GM21515 (cell line): Measurements from ENCODE around the gene SH3RF1.
"Not testable (repeated sequence)": the region's sequence is repeated elsewhere in the genome, so short reads cannot be mapped to it uniquely, and the experiment has no call there.

Source experiments
- ATAC-seq: cut with Tn5 transposase; IDR thresholded peaks from one replicate; pipeline ENCODE4 v1.9.1; 2021; ENCODE audit not compliant: unreplicated experiment

The SH3RF1 gene

DNA sequence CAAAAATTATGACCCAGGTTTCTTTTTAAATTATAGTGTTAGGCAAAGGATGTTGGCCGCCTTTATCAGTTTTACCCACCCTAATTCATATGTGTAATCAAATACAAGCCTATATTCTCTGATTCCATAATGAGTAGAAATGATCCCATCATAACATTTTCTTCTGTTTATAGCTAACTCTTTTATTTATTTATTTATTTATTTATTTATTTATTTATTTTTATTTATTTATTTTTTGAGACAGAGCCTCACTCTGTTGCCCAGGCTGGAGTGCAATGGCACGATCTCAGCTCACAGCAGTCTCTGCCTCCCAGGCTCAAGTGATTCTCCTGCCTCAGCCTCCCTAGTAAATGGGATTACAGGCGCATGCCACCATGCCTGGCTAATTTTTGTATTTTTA lies 7.1 kb upstream of the SH3RF1 start:
- ATAC-seq: not testable (repeated sequence)

DNA sequence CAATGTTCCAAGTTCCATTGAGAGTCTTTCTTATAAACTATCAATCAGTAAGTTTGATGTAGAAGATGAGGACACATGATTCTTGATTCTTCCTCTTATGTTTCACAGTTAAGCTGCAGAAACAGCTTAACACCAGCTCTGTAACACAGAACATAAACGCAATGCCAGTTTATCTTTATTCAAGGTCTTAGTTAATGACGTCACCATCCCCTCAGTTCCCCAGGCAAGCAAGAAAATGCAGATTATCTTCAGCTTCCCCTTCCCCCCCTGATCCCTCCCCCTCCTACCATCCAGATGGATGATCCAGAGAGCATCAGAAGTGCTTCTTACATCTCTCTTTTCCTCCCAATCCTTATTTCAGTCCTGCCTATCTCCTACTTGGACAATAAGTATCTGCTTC lies 4.4 kb upstream of the SH3RF1 start:
- ATAC-seq: no peak

DNA sequence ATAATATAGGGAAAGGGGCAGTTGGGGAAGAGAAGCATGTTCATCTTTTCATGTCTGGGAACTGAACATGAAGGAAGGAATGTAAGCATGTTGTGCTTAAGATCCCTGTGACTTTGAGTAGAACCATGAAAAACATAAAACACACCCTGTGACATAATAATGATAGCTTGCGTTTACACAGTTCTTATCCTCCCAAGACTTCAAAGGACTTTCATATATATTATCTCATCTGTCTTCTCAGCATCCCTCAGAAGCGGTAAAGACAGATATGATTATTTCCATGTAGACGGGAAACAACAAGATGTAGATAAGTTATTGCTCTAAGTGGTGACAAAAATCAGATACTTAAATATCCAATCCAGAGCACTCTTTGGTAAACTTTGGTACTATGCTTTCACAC lies 3.3 kb upstream of the SH3RF1 start:
- ATAC-seq: no peak

DNA sequence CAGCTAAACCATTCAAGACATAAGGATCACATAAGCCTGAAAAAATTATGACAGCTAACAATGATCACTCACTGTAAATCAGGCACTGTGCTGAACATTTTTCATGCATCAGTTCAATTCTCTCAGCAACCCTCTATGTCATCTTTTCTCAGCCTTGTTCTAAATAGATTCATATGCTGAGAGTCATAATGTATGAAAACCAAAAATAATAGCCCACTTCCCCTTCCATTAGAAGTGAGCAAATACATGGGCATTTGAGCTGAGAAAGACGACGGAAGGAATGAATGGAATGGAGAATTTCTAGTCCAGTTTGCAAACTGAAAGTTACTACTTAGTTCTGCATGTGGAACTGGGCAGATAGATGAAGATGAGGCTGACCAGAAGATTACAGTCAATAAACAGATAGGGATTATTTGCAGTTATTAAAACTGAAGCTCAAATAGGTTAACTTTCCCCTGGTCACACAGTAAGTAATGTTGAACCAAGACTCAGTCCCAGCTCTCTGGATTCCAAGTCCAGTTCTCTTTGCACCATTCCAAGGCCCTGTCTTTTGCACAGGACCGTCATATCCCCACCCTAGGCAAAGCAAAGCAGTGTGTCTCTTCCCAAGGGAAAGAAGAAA lies 1.6 kb upstream of the SH3RF1 start:
- ATAC-seq: no peak

DNA sequence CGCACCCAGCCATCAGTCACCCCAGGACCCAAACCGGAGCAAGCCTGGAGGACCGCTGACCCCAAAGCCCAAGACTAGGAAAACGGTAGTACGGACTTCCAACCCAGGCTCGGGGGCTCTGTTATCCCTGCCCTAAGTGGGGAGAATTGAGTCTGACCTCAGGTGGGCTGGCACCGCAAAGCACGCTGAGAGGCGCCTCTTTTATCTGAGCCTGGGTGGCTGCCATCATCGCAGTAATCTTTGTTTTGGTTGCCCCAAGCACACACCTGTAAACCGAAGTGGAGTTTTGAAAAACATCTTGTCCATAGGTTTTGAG lies 894 bp upstream of the SH3RF1 start:
- ATAC-seq: no peak

DNA sequence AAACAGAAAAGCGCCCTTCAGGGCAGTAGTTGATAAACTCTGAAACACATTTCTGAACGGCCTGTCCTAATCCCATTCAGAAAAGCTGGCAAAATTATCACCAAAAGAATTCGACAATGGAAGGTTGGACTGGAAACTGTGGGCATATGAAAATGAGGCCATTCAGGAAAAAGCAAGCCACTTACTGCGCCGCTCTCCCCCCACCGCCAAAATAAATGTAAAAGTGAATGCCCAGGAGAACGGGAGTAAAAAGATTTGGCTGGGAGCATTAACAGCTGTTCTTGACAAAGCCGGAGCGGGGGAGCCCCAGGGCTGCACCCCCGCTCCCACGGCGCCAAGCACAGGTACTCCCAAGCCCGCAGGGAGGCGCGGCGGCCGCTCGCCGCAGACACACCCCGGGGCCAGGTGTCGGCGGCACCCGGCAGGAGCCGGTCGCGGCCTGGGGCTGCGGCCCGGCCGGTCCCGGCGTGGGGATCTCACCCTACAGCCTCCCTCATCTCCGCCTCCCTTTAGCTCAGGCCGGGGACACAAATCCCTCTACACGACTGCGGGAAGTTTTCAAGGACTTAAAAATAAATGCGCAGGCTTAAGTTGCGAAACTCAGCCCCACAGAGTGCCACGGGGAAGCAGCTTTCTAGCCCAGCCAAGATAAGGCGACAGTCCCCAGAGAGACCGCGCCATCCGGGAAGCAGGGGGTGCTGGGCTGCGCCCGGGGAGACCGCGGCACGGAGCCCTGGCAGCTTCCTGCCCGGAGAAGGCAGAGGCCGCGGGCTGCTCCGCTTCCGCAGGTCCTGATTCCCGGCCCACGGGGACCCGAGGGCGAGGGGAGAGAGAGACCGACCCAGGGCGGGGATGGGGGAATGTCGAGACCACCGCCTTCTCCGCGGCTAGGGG lies 593 bp downstream of the SH3RF1 start:
- ATAC-seq: peak; percentile 49

DNA sequence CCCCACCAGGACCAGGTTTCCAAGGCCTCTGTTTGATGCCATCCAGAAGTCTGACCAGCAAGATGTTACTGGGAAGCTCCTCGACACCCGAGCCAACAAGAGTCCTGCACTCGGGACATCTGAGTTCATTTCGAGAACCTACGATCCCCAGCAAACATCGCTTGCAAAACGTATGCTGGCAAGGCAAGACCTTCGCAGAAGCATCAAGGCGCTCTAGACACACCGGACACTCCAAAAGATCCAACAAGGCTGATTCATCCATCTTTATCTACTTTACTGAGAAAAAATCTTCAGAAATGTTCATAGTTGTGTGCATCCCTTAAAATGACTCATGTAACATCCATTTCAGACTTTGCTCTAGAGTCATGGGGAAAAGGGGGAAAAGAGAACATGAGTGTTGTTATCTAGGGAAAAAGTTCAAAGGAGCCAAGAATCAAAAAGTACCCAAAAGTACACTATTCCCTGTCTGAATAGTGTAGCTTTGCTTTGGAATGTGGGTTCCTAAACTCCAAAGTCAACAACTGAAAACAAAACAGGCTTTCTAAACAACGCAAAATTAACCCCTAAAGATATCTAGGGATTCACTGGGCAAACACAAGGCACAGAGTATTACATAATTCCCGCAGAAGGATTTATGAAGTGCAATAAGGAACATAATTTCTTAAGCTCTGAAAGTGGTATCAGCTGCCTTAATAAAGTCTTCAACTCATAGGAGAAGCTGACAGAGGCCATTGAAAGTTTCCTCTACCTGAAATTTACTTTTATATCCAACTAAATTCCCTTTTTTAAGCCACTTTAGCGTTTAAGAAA lies 1.6 kb downstream of the SH3RF1 start:
- no peak for ATAC-seq

DNA sequence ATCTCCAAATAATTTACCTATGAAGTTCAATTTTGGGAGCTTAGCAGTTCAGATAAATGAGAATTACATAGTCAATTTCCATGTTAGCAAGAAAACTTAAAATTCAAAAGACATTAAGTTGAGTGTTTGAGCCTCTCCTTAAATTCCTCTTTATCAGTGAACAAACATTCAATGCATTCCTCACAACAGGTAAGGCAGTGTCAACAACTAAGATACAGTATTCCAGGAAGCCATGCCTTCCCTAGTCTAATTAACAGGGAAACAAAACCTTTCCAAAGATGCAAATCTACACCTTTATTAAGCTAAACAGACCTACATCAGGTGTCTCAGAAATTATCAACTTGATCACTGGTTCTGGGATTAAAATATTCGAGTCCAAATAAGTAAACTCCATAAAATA lies 3.7 kb downstream of the SH3RF1 start:
- ATAC-seq: no peak

DNA sequence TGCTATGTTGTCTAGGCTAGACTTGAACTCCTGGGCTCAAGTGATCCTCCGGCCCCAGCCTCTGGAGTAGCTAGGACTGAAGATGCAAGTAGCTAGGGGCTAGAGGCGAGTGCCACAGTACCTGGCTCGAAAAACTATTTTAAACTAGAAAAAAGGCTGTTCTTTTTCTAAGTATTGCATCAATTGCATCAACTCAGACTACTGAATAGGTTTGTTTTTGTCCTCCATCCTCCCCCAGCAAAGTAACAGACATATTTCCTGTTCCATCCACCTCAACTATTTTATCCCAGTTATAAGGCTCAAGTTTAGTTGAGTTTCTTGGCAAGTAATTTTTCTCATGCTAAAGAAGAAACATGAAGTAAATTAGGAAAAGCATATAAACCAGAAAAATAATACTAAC lies 4.1 kb downstream of the SH3RF1 start:
- ATAC-seq: no peak

DNA sequence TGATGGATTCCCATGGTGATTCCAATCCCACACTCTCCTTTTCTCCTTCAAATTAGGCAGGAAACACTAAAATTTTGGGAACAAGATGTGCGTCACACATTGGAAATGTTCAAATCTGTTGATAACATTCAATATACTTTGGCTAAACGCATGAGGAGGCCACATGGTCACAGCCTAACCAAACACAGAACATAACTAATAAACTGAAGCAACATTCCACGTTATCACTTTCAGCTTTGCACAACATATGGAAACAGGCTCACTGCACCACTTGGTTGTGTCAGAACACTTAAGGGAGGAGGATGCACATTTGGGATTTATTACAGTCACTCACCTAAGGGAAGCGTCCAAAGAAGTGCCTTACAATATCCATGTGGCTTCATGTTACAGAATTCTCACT lies 4.7 kb downstream of the SH3RF1 start:
- no peak for ATAC-seq

DNA sequence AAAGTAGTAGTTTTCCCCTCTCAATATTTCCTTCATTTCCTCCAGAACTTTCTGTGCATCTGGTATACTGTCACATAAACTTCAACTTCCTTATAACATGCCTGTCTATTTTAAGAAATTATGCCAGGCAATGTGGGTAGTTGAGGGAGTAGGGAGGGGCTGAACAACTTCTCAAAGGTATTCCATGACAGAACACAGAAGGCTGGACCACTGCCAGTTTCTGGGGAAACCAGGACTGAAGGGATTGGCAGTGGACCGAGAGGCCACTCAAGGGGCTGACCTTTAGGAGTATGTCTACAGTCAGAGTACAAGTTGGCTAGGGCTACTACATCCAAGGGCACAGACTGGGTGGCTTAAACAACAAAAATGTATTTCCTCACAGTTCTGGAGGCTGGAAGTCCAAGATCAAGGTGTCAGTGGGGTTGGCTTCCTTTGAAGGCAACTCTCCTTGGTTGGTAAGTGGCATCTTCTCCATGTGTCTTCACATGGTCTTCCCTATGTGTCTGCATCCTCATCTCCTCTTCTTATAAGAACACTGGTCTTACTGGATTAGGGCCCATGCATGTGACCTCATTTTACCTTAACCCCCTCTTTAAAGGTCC lies 6.9 kb downstream of the SH3RF1 start:
- no peak for ATAC-seq

DNA sequence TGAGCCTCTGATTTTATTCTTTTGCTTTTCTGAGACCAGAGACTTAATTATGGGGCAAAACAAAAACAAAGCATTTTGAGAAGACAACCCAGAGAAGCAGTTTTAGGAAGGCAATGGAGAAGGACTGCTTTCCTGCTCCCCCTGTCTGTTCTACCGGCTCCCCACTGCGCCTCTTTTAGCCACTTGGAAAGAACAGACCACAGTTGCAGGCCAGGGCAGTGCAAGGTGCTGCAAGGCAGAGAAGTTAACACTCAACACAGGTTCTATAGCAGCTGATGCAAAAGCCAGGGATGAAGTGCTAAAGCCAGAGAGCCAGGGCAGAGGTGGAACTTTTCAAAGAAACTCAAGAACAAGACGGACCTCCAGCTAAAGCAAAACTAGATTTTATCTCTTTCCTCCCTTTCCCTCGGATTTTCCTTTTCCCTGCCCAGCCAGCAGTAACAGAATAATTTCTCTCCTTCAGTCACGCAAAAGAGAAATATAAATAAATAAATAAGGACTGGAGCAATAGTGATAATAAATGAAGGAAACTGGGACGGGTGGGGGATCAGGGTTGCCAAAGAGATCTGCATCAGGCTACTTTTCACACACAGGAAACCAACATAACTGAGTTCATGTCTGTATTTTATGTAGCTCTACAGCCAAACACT lies 10.4 kb downstream of the SH3RF1 start:
- ATAC-seq: no peak

DNA sequence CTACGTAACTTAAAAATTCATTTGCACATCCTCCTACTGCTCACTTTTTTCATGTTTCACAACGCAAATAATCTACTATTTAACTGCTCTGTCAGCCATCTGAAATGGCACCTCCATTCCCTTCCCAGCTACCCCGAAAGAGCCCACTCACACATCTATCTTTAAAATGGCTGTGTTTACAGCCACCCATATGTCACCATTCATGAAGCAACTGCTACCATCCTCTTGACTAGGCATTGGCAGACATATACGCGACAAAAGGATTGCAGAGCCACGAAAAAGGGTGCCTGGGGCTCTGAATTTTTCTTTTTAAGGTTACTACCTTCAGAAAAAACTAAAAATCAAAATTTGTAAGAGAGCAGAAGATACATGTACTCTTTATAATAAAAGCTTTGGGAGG lies 11.5 kb downstream of the SH3RF1 start:
- no peak for ATAC-seq

DNA sequence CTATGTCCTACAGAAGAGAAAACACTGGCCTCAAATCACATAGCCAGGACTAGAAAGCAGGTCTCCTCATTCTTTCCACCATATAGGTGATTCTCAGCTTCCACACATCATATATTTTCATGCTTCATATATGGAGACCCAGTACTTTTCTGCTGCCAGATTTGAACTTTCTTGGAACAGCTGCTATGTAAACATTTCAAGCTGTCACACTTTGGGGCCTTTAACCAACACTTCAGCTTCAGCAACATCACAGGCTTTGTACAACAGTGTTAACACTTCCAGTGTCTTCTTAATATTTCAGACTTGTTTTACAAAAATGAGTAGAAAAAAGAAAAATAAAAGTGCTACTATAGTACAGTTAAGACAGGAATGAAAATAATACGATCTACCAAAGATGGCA lies 12.6 kb downstream of the SH3RF1 start:
- no peak for ATAC-seq

DNA sequence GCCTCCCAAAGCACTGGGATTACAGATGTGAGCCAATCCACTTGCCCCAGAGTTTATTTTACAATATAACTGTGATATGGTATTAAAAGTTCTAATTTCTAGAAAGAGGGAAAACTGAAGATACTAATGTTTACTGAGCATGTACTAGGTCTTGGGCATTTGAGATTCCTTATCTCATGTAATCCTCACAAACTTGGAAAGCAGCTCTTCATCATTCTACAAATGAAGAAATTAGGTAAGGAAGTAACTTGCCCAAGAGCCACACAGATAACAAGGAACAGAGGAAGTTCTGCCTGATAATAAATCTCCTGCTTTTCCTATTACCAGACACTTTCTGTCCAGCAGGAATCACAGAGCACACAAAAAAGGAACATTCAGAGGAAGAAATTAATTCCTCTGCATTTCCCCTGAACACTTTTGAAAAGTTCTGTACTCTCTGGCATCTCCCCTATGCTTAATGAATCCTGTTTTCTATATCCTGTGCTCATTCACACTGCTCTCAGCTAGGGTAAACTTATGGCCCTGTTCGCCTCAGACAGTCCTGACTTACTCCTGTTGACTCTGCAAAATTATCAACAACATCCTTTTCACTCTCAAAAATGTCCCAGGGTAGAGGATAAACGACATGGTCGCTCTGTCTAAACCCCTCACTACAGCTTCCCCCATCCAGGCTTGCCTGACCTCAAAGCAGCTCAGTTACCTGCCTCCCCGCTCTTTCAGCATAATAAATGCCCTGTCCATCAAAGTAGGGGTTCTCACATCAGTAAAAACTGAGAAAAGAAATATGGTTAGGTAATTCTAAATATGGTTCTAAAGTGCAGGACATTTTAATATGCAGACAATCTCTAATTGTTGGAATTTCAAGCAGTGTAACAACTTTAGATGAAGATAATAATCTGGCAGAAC lies 13.6 kb downstream of the SH3RF1 start:
- no peak for ATAC-seq

DNA sequence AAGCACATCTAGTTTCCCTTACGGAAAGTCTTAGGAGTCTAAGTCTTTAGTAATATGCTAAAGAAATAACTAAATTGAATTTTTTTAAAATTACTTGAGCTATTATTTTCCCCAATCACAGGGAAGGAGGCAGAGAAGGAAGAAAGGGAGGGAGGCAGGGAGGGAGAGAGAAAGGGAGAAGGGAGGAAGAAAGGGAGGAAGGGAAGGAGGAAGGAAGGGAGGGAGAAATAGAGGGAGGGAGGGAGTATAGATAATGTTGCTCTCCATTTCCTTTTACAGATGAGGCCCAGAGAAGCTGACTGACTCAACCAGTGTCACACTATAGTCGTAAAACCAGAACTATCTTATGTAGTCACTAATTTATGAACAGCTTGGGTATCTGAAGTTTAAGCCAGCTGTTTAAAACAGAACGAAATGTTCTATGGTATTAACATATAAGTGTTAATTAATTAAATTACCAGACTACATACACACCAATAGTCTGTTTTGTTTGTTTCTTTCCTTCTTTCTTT lies 14.6 kb downstream of the SH3RF1 start:
- no peak for ATAC-seq

DNA sequence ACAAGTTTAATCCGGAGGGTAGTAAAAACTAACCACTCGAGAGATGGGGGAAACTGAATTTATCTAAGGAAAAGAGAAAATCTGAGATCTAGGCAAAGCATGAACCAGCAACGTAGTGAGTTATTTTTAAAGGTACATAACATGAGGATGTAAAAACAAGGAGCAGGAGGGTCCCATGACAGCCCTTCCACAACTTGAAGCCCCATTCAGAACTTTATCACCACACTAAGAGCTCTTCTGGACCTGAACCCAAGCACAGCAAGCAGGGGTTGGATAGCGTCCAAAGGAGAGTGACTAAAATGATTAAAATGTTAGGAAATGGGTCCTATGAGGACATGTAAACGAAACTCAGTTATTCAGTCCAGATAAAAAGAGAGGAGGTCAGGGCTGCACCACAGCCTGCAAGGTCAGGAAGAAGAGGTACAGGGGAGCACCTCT lies 16.2 kb downstream of the SH3RF1 start:
- ATAC-seq: no peak

DNA sequence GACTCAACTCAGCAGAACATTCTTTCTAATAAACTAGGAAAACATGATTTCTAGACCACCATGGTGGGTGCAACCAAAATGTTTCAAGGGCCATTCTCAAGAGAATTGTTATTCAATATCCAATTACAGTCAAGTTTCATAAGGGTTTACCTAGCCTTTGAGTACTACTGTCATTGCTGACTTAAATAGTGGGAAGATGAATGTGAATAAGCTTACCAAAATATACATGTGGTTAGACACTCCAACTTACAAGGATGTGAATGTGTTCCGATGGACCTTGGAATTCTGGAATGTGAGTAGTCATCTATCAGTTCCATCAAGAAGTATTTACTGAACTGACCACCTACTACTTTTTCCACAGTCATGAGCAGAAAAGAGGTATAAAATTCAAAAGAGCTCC lies 16.9 kb downstream of the SH3RF1 start:
- ATAC-seq: no peak

DNA sequence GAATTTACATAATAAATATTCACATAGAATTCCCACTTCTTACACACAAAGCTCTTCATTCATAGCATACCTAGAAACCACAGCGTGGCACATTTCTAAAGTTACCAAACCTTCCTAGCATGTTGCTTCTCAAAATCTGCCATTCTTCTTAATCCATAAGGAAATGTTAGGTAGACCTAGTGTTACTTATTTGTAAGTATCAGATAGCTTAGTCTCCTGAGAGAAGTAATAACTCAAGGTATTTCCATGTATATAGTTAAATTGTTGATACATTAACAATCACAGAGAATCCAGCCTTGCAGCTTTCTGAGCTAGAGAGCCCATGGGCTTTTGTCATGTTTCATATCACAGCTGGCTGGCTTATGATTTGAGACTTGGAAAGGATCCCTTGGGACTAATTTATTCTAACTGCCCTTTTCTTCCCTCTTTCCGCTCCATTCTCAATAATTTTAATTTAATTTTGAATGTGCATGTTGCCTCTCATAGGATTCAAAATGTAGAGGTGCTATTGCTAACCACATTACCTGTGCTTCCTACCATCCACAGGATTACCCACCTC lies 17.6 kb downstream of the SH3RF1 start:
- ATAC-seq: no peak
